HFFc6 (cell line): ENCODE measurements around the gene GFRA1. TPM values are rescaled to one million over a fixed set of nuclear protein-coding genes. Genes with fewer than 3 reads are reported as not detected.

Experiments
- DNase-seq: peaks from one replicate; pipeline ENCODE4 v3.0.0-alpha.2; 2018
- H3K27ac Mint-ChIP-seq: 2 replicates; pipeline ENCODE4 v1.8.0; 2020; ENCODE audit warnings: mild to moderate bottlenecking, mixed read lengths
- H3K27me3 Mint-ChIP-seq: 2 replicates; pipeline ENCODE4 v1.8.0; 2021; ENCODE audit warnings: mild to moderate bottlenecking, moderate library complexity, mixed read lengths; ENCODE audit not compliant: insufficient read depth
- H3K36me3 Mint-ChIP-seq: 2 replicates; pipeline ENCODE4 v1.8.0; 2021; ENCODE audit warnings: low read depth, mixed read lengths
- H3K4me1 Mint-ChIP-seq: 2 replicates; pipeline ENCODE4 v1.8.0; 2020; ENCODE audit warnings: low read depth, mixed read lengths
- H3K4me3 Mint-ChIP-seq: 2 replicates; pipeline ENCODE4 v1.8.0; 2020; ENCODE audit warnings: mild to moderate bottlenecking, moderate library complexity, mixed read lengths
- H3K9me3 Mint-ChIP-seq: 2 replicates; pipeline ENCODE4 v1.8.0; 2020; ENCODE audit warnings: mild to moderate bottlenecking, mixed read lengths
- CTCF ChIP-seq: fragments of 200-600 bp; sonication (generic); IDR thresholded peaks from 2 replicates; pipeline ENCODE4 v1.5.0; 2021; ENCODE audit warnings: antibody characterized with exemption, mild to moderate bottlenecking
- total RNA-seq, 6 experiments: library from RNA; stranded (reverse); fragmentation: NEBNext Ultra II Directional; extraction: Animal tissue kit (Norgen Biotek cat#: 25700); gene quantifications; 2 replicates in 1 of 6; 3 replicates in 5 of 6; pipeline ENCODE4 v1.2.3, GENCODE V29; 2021

GFRA1 gene
- total RNA-seq, 6 experiments from 2014 or later: 7.3 to 17.2 (median 15.9) TPM

GRCh38 chr10:116195583-116195982, 77.4 kb downstream of the GFRA1 start:
- no peaks in the 10 kb centered on the region for H3K36me3 Mint-ChIP-seq

GRCh38 chr10:116195039-116195438, 78.0 kb downstream of the GFRA1 start:
- Mint-ChIP-seq H3K4me3 (no peak overlapping the region), H3K27me3 (no peaks in the 10 kb centered on the region), H3K4me1 (peaks cover 7% of the 10 kb centered on the region), H3K36me3 (no peaks in the 10 kb centered on the region), H3K9me3 (peaks cover 18% of the 10 kb centered on the region), H3K27ac (no peak overlapping the region)
- no peak for TF ChIP-seq CTCF
- DNase-seq: no peak

More at GRCh38 chr10:116195583-116195982, 77.4 kb downstream of the GFRA1 start:
- DNase-seq: no peak
- Mint-ChIP-seq H3K4me3 (no peak overlapping the region), H3K4me1 (peaks cover 13% of the 10 kb centered on the region), H3K27ac (no peak overlapping the region), H3K27me3 (no peaks in the 10 kb centered on the region), H3K9me3 (peaks cover 18% of the 10 kb centered on the region)
- no peak for TF ChIP-seq CTCF

GRCh38 chr10:116194061-116194460, 78.9 kb downstream of the GFRA1 start:
- H3K27me3 Mint-ChIP-seq: no peaks in the 10 kb centered on the region
- no peaks in the 10 kb centered on the region for H3K4me1 Mint-ChIP-seq
- H3K27ac Mint-ChIP-seq: no peak overlapping the region
- H3K4me3 Mint-ChIP-seq: no peak overlapping the region
- no peak for TF ChIP-seq CTCF
- no peak for DNase-seq
- H3K36me3 Mint-ChIP-seq: no peaks in the 10 kb centered on the region
- H3K9me3 Mint-ChIP-seq: peaks cover 18% of the 10 kb centered on the region

GRCh38 chr10:116190883-116191282, 82.1 kb downstream of the GFRA1 start:
- no peaks in the 10 kb centered on the region; the same call in 1 of the 2 replicates for H3K27me3 Mint-ChIP-seq
- no peak for DNase-seq
- TF ChIP-seq CTCF: no peak
- no peaks in the 10 kb centered on the region for H3K4me1 Mint-ChIP-seq
- H3K4me3 Mint-ChIP-seq: no peak overlapping the region
- no peak overlapping the region for H3K27ac Mint-ChIP-seq
- peaks cover 18% of the 10 kb centered on the region for H3K9me3 Mint-ChIP-seq
- H3K36me3 Mint-ChIP-seq: no peaks in the 10 kb centered on the region

GRCh38 chr10:116186273-116186672, 86.7 kb downstream of the GFRA1 start:
- DNase-seq: no peak
- Mint-ChIP-seq H3K36me3 (no peaks in the 10 kb centered on the region), H3K4me3 (no peak overlapping the region), H3K4me1 (peaks cover 8% of the 10 kb centered on the region), H3K27me3 (no peaks in the 10 kb centered on the region; the same call in 1 of the 2 replicates), H3K27ac (no peak overlapping the region), H3K9me3 (peaks cover 4% of the 10 kb centered on the region; the same call in 1 of the 2 replicates)
- TF ChIP-seq CTCF: no peak
